BLaER1 (cell line): ENCODE data around the gene CD58.
"Not testable (repeated sequence)": the region's sequence is repeated elsewhere in the genome, so short reads cannot be mapped to it uniquely, and the experiment has no call there.

Experiments
- H3K27ac ChIP-seq: shearing (Covaris generic); formaldehyde crosslinking; 2 replicates; pipeline ENCODE4 v1.8.1; 2022
- H3K27me3 ChIP-seq: shearing (Covaris generic); formaldehyde crosslinking; 2 replicates; pipeline ENCODE4 v1.8.1; 2022
- H3K36me3 ChIP-seq: shearing (Covaris generic); formaldehyde crosslinking; 2 replicates; pipeline ENCODE4 v1.8.1; 2022
- H3K4me1 ChIP-seq: shearing (Covaris generic); formaldehyde crosslinking; 2 replicates; pipeline ENCODE4 v1.8.1; 2022
- H3K4me2 ChIP-seq: shearing (Covaris generic); formaldehyde crosslinking; 2 replicates; pipeline ENCODE4 v1.8.1; 2022
- H3K4me3 ChIP-seq: shearing (Covaris generic); formaldehyde crosslinking; 2 replicates; pipeline ENCODE4 v1.8.1; 2022
- H3K9ac ChIP-seq: shearing (Covaris generic); formaldehyde crosslinking; 2 replicates; pipeline ENCODE4 v1.8.1; 2022
- H3K9me3 ChIP-seq: shearing (Covaris generic); formaldehyde crosslinking; 2 replicates; pipeline ENCODE4 v1.8.1; 2022
- H4K20me1 ChIP-seq: shearing (Covaris generic); formaldehyde crosslinking; 2 replicates; pipeline ENCODE4 v1.8.1; 2022
- Cebpa-rat ChIP-seq: shearing (Covaris generic); IDR thresholded peaks from 2 replicates; pipeline ENCODE4 v1.8.1; 2022

Gene CD58, protein sequence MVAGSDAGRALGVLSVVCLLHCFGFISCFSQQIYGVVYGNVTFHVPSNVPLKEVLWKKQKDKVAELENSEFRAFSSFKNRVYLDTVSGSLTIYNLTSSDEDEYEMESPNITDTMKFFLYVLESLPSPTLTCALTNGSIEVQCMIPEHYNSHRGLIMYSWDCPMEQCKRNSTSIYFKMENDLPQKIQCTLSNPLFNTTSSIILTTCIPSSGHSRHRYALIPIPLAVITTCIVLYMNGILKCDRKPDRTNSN

DNA sequence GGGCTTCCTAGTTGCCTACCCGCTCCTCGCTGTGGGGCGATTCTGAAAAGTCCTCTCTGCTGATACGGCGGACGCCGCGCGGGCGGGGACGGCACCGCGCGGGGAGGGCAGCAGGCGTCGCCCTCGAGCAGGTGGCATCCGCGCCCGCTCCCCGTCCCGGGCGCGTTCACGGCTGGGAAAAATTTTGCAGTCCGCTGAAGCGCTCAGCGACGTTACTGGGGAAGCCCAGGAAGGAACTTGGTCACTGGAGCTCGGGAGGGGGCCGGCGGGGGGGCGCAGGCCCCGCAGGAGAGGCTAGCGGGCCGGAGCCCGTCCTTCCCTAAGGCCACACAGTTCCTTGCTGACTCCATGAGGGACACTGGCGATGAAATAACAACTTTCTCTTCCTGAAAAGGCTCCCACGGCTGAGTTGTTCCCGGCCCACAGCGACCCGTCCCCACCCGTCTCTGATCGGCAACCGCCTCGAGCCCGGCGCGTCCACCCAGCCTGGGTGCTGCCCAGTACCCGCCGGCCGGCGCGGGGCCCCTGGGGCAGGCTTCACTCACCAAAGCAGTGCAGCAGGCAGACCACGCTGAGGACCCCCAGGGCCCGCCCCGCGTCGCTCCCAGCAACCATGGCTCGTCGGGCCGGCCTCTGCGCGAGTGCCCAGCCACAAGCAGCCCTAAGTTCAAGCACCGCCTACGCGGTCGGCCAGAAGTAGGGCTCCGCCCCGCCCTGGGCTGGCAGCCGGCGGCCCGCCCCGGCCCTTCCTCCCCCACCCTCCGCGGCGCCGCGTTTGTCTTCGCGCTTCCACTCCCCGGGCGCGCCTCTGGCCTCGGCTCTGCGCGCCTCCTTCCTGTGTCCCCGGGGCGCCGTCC is at the start of gene CD58:
Gene CD58, minus strand, starts transcription at position 669 of the 857 bp plus-strand sequence. Its CDS starts 54 bp downstream, at position 615.
- H3K27me3 ChIP-seq = no peaks in the 10 kb centered on the region
- peak within 1 kb of the TSS; percentile 82 for H3K4me3 ChIP-seq
- H3K27ac ChIP-seq = peak within 1 kb of the TSS; percentile 95
- H3K4me2 ChIP-seq = peak within 1 kb of the TSS; percentile 96
- peaks cover 13% of the 10 kb centered on the region for H3K36me3 ChIP-seq
- H3K9ac ChIP-seq = peak within 1 kb of the TSS; percentile 92
- TF ChIP-seq Cebpa-rat = no peak
- H3K4me1 ChIP-seq = peaks cover 44% of the 10 kb centered on the region
- peaks cover 21% of the 10 kb centered on the region for H4K20me1 ChIP-seq
- peaks cover 14% of the 10 kb centered on the region for H3K9me3 ChIP-seq

DNA sequence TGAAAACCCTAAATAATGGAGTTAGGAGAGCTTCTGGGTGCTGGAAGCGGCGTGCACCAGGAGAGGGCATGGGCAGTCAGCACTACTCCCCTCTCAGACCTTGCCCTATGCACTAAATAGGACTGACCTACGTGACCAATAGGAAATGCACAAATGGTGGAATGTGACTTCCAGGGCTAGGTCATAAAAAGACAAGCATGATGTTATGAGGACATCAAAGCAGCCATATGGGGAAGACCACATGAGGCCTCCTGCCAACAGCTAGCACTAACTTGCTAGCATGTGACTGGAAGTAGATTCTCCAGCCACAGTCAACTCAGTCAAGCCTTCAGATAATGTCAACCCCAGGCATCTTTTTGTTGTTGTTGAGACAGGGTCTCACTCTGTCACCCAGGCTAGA is 49.6 kb upstream of the CD58 start:
- not testable (repeated sequence) for H3K36me3 ChIP-seq, H3K9me3 ChIP-seq, H3K4me3 ChIP-seq, H3K9ac ChIP-seq, H3K27ac ChIP-seq, H3K4me1 ChIP-seq, H3K27me3 ChIP-seq, H3K4me2 ChIP-seq, H4K20me1 ChIP-seq

DNA sequence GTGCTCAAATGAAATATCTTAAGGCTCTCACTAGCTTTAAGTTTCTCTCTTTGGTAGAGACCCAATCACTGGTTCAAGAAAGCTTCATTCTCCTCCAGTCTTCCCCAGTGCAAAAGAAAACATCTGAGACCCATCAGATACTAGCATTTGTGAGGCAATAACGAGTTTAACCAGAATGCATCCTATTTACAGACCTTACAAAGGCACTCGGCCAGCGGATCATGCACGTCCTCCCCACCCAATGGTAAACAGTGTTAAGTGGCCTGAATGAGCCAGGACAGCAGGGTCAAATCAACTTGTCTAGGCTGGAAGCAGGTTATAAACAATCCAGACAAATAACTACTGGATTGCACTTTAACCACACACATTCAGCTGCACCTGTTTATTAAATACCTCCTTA is 48.3 kb upstream of the CD58 start:
- not testable (repeated sequence) for H3K4me1 ChIP-seq, H3K4me2 ChIP-seq, H3K9me3 ChIP-seq, H3K36me3 ChIP-seq, H3K27ac ChIP-seq, H3K9ac ChIP-seq, H3K27me3 ChIP-seq, H4K20me1 ChIP-seq, H3K4me3 ChIP-seq

DNA sequence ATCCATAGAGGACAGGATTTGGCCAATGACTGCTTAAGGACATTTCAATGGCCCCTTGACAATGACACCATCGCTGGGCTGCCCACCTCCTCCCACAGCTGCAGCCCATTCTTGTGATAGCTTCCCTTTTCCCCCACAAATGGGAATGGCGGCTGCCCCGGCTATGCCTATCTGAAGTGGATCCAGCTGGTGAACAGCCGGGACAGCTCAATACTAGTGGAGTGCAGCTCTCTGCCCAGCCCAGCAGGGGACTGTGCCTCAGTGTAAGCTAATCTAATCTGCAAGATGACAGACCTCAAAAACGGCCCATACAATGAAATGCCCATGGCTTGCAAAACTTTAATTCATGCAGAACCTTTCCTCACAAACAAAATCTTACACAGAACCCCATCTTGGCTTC is 47.0 kb upstream of the CD58 start:
- not testable (repeated sequence) for H3K27ac ChIP-seq, H4K20me1 ChIP-seq, H3K9me3 ChIP-seq, H3K4me3 ChIP-seq, H3K27me3 ChIP-seq, H3K9ac ChIP-seq, H3K4me2 ChIP-seq, H3K4me1 ChIP-seq
- H3K36me3 ChIP-seq = peaks cover 11% of the 10 kb centered on the region

DNA sequence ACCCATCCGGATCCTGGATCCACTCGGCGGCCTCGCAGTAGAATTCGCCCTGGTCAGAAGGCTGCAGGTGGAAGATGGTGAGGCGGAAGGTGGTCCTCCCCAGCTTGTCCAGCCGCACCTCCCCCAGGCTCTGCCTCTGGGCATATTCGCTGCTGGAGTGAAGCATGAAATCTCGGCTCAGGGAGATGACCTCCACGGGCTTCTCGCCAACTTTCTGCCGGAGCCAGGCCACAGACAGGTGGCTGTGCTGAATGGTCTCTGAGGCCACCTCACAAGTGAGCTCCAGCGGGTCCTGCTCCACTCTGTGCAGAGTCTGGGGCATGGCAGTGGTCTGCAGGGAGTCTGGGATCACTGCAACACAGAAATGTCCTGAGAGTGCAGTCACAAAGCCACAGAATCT is 43.0 kb upstream of the CD58 start:
- peaks cover 18% of the 10 kb centered on the region for H3K36me3 ChIP-seq
- H3K4me2 ChIP-seq, H3K4me3 ChIP-seq, H3K27ac ChIP-seq, H3K27me3 ChIP-seq, H4K20me1 ChIP-seq, H3K9me3 ChIP-seq, H3K9ac ChIP-seq: not testable (repeated sequence)
- peaks cover 16% of the 10 kb centered on the region for H3K4me1 ChIP-seq

DNA sequence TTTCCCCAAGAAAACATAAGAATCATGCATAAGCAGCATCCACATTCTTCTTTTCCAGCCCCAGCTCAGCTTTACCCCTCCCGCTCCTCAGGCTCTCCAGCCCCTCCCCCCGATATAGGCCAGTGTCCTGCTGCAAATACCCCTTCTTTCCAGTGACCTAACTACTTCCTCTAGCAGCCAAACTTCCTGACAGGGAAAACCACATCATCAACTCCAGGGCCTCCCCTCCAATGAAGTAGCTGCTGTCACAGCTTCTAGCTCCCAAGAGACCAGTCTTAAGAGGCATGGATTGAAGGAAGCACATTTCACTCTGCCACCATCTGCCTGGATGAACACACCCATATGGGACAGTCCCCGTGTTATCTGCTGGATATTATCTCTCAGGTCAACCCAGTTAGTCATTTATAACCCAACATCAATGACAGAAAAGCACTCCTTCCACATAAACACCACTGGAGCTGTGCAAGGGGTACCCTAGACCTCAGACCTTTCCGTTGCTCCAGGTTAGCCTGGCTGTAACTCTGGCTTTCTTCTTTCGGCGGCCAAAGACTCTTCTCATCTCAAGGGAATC is 39.1 kb upstream of the CD58 start:
- Histone ChIP-seq H3K4me2 (peak overlapping the region; percentile 55), H3K4me1 (peaks cover 16% of the 10 kb centered on the region), H3K36me3 (peaks cover 35% of the 10 kb centered on the region)
- not testable (repeated sequence) for H3K27ac ChIP-seq, H3K9ac ChIP-seq, H3K4me3 ChIP-seq, H3K27me3 ChIP-seq, H4K20me1 ChIP-seq, H3K9me3 ChIP-seq

DNA sequence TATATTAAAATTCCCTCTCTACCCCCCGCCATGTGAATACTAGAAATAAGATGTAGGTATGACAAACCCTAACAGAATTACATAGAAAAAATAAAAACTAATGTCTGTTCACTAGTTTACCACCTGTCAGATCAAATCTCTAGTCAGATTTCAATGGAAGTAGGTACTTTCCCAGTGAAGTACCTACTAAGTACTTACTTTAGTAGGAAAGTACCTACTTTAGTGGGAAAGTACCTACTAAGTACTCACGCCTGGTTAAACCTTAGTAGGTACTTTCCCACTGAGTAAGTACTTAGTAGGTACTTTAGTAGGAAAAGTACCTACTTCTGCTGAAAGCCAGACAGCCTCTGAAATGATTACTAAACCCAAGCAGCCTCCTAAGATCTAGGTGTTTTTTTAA is 38.0 kb upstream of the CD58 start:
- H3K27ac ChIP-seq, H3K4me2 ChIP-seq, H3K9ac ChIP-seq, H4K20me1 ChIP-seq, H3K9me3 ChIP-seq, H3K27me3 ChIP-seq, H3K4me3 ChIP-seq: not testable (repeated sequence)
- H3K4me1 ChIP-seq = peaks cover 16% of the 10 kb centered on the region
- peaks cover 32% of the 10 kb centered on the region for H3K36me3 ChIP-seq

DNA sequence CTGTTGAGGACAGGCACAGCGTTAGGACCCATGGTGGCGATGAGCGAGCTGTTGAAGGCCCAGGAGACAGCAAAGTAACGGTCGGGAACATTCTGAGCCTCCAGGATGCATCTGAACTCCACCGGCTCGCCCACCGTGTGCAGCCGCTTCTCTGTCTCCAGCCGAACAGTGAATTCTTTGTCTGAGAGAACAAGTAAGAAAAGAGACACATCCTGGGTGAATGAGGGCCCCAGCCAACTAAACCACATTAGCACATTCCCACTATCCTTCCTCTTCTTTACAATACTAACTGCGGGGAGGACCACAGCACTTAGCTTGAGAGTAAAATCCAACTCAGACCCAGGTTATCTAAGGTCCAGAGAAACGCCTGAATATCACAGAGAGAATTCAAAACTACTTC is 37.3 kb upstream of the CD58 start:
- not testable (repeated sequence) for H3K4me3 ChIP-seq, H3K27me3 ChIP-seq, H3K4me2 ChIP-seq, H4K20me1 ChIP-seq, H3K9me3 ChIP-seq, H3K27ac ChIP-seq, H3K9ac ChIP-seq
- Histone ChIP-seq H3K36me3 (peaks cover 30% of the 10 kb centered on the region), H3K4me1 (peaks cover 16% of the 10 kb centered on the region)

DNA sequence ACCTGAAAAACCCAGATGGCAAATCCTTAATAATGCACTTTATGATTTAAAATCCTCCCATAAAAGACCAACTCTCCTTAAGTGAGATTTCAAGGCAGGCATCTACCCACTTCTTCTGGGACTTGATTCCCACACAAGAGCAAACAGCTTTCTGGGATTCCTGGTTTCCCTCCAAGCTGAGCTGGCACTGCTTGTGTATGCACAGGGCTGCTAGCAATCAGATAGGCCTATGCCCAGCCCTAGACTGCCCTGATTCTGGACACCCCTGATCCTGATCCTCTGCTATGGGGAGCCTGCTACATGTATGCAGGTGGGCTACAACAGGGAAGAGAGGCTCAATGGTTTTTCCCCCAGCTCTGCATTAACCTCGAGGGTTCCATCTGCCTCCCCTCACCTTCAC is 36.6 kb upstream of the CD58 start:
- not testable (repeated sequence) for H3K4me3 ChIP-seq, H4K20me1 ChIP-seq, H3K9me3 ChIP-seq, H3K27ac ChIP-seq, H3K4me2 ChIP-seq, H3K27me3 ChIP-seq, H3K9ac ChIP-seq
- peaks cover 26% of the 10 kb centered on the region for H3K36me3 ChIP-seq
- H3K4me1 ChIP-seq = peaks cover 16% of the 10 kb centered on the region

DNA sequence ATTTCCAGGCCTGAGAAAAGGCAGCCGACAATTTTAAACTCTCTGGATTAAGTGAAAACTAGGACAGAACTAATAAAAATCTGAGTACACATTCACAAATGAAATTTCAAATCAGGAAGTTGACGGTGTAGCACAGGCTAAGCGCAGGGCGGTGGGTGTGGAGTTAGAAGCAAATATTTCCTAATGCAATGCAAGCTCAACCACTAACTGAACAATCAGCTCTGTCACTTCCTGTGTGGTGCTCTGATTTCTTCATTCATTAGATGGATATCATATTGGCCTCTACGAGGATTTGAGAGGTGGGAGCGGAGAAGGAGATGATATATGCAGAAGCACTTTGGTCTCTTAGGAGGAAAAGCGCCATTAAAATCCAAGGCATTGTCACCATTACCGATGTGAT is 35.2 kb upstream of the CD58 start:
- H3K9ac ChIP-seq, H3K4me2 ChIP-seq, H3K4me3 ChIP-seq, H3K9me3 ChIP-seq, H3K27me3 ChIP-seq, H4K20me1 ChIP-seq, H3K27ac ChIP-seq: not testable (repeated sequence)
- peaks cover 16% of the 10 kb centered on the region for H3K4me1 ChIP-seq
- H3K36me3 ChIP-seq = peaks cover 23% of the 10 kb centered on the region; the same call in 1 of the 2 replicates
